ENCODE measurements around the gene ANAPC1. TPM values are rescaled to one million over a fixed set of nuclear protein-coding genes. Genes with fewer than 3 reads are reported as not detected.

The ANAPC1 gene, protein sequence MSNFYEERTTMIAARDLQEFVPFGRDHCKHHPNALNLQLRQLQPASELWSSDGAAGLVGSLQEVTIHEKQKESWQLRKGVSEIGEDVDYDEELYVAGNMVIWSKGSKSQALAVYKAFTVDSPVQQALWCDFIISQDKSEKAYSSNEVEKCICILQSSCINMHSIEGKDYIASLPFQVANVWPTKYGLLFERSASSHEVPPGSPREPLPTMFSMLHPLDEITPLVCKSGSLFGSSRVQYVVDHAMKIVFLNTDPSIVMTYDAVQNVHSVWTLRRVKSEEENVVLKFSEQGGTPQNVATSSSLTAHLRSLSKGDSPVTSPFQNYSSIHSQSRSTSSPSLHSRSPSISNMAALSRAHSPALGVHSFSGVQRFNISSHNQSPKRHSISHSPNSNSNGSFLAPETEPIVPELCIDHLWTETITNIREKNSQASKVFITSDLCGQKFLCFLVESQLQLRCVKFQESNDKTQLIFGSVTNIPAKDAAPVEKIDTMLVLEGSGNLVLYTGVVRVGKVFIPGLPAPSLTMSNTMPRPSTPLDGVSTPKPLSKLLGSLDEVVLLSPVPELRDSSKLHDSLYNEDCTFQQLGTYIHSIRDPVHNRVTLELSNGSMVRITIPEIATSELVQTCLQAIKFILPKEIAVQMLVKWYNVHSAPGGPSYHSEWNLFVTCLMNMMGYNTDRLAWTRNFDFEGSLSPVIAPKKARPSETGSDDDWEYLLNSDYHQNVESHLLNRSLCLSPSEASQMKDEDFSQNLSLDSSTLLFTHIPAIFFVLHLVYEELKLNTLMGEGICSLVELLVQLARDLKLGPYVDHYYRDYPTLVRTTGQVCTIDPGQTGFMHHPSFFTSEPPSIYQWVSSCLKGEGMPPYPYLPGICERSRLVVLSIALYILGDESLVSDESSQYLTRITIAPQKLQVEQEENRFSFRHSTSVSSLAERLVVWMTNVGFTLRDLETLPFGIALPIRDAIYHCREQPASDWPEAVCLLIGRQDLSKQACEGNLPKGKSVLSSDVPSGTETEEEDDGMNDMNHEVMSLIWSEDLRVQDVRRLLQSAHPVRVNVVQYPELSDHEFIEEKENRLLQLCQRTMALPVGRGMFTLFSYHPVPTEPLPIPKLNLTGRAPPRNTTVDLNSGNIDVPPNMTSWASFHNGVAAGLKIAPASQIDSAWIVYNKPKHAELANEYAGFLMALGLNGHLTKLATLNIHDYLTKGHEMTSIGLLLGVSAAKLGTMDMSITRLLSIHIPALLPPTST (N-terminal part only)
- 45.7 and 54.5 TPM in 2 replicates for total RNA-seq

DNA sequence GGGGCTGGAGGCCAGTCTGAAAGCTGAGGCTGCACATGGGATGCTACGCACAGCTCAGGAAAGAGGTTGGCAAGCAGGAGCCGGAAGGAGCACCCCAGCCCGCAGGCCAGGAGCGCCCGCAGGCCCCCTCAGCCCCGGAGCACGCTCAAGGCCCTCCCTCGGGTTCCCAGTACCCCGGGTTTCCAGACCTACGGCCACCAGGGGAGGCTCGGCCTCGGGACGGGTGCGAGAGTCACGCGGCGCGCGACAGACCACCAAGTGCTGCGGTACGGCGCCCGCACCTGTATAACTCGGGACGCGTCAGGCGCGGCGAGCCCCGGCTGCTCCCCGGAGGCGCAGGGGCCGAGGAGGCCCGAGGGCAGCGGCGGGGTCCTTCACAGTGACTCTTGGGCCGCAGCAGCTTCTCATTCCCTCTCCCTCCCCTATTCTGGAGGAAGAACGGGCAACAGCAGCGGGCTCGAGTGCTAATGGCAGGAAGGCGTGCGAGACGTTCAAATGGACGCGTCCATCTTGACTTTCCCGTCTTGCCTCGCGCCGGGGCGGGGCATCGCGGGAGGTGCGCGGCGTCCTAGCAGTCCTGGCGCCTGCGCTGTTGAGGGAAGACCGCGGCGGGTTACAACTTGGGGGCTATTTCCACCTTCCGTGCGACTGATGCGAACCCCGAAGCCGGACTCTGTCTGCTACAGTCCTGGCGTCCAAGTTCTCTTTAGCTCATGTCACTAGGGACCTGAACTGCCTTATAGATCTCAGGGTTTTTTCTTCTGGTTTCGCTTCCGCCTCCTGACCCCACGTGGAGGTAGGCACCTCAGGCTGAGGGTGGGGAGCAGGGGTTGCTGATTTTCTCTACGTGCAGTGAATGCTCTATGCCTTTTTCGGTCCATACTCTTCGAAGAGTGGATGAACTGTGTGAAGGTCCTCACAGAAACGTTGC is at the start of gene ANAPC1:
Gene ANAPC1 (minus strand): TSS at position 533 of the 931 bp plus-strand sequence. CDS start 3,368 bp downstream, outside the sequence.

DNA sequence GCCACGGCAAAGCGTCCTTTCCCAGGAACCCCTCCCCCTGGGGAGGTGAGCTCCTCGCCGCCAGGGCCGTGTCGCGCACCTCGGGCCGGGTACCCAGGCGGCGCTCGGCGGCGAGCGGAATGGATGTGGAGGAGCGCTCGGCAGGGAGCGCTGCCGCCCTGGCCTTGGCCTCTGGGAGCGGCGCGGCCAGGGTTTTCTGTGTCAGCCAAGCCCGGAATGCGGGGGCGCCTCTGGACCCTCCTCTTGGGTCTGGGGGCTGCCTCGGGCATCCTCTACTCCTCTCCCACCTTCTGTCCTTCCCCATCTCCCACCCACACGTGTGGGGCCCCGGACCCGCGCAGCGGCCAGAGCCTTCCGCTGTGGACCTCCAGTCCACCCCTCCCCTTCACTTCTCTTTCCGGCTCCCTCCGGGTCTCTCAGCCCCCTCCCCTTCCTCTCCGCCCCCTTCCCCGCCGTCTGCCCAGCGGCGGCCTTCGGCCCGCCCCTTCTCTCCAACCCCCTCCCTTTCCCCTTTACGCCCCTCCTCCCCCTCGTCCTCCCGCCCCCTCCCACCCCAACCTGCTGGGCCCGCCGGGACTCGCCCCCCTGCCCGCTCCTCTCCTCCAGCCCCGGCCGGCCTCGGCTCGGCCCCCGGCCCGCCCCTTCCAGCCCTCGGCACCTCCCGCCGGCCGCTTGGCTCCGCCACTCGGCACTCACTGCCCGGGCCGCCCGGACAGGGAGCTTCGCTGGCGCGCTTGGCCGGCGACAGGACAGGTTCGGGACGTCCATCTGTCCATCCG is 14.1 kb upstream of the ANAPC1 start, which contains the start of gene MERTK:
Gene MERTK (plus strand): TSS at position 684 of the 779 bp plus-strand sequence. CDS start 129 bp downstream, outside the sequence.

Small RNA genes lying within 50 kb of the gene (small RNA-seq; reads per million reads assigned to genes)
- gene MIR4771-2: not detected
- gene RN7SL297P: not detected

Other genes with a start within 250 kb of the ANAPC1 start
- 0.65 and 1.3 TPM in 2 replicates for gene MERTK, start 14.4 kb upstream of the ANAPC1 start, total RNA-seq
- 45.5 and 65.1 TPM in 2 replicates for gene TMEM87B, start 171.1 kb upstream of the ANAPC1 start, total RNA-seq

Data from articular chondrocyte of knee joint (primary cell).